Epithelial cell of proximal tubule (primary cell): ENCODE data around the gene ZNF841. TPM values are rescaled to one million over a fixed set of nuclear protein-coding genes. Genes with fewer than 3 reads are reported as not detected.

Source experiments
- DNase-seq: peaks from one replicate; pipeline ENCODE4 v3.0.0-alpha.2; 2011; ENCODE audit warnings: low read depth
- H3K4me3 ChIP-seq: 2 replicates; pipeline ENCODE4 v1.5.1; 2011; ENCODE audit warnings: low read depth, mild to moderate bottlenecking, low read length
- total RNA-seq: library from RNA; depleted of rRNA; stranded (reverse); fragments of >200 nt; gene quantifications from 2 replicates; pipeline ENCODE4 v1.2.3, GENCODE V29; 2015
- TF ChIP-seq, protein P1 (sequence below): conservative IDR thresholded peaks from 2 replicates; pipeline ENCODE4 v1.5.1; 2012; ENCODE audit warnings: low read depth, mild to moderate bottlenecking, low read length

ZNF841 gene
- total RNA-seq, 1 donor from 2014 or later = 5.0 TPM

DNA sequence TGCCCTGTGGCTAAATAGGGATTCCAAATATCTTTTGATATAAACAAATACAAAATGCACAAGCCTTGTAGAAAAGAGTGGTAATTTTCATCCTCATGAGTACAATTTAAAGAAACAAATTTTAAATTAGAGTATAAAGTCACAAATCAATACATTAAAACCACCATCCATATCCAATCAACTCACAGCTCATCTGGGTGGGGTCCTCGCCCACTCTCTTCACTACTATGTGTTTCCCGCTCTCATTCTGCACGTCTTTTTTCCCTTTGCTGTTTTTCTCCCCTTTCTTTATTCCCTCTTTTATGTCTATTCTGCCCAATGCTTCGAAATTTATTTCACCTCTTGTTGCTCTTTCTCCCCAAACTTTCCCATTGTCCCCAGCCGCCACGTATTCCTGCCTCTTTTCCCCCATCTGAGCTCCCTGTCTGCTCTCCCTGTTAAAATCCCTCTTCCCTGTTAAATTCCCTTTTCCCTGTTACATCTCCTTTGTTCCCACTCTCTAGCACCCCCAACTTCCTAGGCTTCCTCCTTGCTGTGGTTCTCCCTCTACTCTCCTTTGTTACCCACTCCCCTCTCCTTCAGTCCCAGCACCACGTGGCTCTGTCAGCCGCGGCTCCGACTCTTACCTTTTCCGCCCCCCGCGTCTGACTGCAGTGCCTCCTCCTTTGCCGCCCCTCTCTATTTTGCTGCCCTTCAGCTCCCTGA lies 42.9 kb upstream of the ZNF841 start:
- no peak for DNase-seq
- TF ChIP-seq, protein P1, sequence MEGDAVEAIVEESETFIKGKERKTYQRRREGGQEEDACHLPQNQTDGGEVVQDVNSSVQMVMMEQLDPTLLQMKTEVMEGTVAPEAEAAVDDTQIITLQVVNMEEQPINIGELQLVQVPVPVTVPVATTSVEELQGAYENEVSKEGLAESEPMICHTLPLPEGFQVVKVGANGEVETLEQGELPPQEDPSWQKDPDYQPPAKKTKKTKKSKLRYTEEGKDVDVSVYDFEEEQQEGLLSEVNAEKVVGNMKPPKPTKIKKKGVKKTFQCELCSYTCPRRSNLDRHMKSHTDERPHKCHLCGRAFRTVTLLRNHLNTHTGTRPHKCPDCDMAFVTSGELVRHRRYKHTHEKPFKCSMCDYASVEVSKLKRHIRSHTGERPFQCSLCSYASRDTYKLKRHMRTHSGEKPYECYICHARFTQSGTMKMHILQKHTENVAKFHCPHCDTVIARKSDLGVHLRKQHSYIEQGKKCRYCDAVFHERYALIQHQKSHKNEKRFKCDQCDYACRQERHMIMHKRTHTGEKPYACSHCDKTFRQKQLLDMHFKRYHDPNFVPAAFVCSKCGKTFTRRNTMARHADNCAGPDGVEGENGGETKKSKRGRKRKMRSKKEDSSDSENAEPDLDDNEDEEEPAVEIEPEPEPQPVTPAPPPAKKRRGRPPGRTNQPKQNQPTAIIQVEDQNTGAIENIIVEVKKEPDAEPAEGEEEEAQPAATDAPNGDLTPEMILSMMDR = no peak
- peak overlapping the region; percentile 97 for H3K4me3 ChIP-seq

DNA sequence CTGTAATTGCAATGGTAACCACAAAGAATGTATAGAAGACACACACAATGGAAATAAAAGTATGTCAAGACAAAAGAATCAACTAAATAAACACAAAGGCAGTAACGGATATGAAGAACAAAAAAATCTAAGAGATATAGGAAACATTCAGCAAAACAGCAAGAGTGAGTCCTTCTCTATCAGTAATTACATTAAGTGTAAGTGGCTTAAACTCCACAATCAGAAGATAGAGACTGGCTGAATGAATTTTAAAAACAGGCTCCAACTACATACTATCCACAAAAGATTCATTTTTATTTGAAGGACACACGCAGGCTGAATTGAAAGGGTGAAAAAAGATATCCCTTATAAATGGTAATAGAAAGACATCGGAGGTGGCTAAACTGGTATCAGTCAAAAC lies 24.7 kb upstream of the ZNF841 start:
- TF ChIP-seq, protein P1 = no peak
- H3K4me3 ChIP-seq = no peak overlapping the region
- DNase-seq = no peak

DNA sequence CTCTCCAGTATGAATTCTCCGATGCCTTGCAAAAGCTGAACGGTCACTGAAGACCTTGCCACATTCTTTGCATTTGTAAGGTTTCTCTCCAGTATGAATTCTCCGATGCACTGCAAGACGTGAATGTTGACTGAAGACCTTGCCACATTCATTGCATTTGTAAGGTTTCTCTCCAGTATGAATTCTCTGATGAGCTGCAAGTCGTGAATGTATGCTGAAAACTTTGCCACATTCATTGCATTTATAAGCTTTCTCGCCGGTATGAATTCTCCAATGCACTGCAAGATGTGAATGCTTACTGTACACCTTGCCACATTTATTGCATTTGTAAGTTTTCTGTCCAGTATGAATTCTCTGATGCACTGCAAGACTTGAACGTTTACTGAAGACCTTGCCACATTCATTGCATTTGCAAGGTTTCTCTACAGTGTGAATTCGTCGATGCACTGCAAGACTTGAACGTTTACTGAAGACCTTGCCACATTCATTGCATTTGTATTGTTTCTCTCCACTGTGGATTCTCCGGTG lies 20.0 kb upstream of the ZNF841 start:
- TF ChIP-seq, protein P1 = no peak
- H3K4me3 ChIP-seq = no peak overlapping the region
- no peak for DNase-seq

DNA sequence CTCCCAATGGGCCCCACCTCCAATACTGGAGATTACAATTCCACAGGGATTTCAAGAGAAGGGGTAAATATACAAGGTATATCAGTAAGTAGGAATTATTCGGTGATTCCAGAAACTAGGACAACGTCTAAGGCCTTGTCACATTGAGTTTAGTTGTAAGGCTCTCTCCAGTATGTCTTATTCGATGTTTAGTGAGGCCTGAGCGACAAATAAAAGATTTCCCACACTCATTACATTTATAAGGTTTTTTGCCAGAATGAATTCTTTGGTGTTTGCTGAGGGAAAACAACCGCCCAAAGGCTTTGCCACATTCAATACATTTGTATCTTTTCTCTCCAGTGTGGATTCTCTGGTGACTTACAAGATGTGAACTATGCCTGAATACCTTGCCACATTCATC lies 19.1 kb upstream of the ZNF841 start:
- TF ChIP-seq, protein P1 = no peak
- DNase-seq = no peak
- no peak overlapping the region for H3K4me3 ChIP-seq

DNA sequence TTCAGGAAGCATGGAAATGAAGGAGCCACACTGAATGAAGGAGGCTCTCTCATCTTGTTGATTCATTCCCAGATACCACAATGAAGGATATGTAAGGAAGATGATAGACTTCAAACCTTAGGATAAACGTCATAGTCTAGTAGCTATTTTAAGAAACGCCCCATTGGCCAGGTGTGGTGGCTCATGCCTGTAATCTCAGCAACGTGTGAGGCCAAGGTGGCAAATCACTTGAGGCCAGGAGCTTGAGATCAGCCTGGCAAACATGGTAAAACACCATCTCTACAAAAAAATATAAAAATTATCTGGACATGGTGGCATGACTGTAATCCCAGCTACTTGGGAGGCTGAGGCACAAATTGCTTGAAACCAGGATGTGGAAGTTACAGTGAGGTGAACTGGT lies 17.1 kb upstream of the ZNF841 start:
- TF ChIP-seq, protein P1 = no peak
- H3K4me3 ChIP-seq = no peak overlapping the region
- no peak for DNase-seq

DNA sequence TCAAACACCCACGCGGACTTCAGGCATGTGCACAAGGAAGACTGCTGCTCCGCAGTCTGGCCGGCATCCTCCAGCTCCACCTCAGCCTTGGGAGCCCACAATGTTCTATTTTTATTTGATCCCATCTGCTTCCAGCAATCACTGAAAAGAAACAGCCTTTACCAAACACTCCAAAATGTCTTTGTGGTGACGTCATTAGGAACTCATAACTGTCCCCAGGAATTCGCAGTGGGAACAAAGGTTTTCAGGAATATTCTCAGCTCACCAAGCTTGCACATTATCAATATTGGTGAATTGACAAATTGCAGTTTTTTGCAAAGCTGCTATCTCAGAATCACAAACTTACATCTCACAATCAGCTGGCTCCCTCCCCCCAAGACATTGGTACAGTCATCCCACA lies 15.2 kb upstream of the ZNF841 start:
- TF ChIP-seq, protein P1 = no peak
- H3K4me3 ChIP-seq = no peak overlapping the region
- no peak for DNase-seq

DNA sequence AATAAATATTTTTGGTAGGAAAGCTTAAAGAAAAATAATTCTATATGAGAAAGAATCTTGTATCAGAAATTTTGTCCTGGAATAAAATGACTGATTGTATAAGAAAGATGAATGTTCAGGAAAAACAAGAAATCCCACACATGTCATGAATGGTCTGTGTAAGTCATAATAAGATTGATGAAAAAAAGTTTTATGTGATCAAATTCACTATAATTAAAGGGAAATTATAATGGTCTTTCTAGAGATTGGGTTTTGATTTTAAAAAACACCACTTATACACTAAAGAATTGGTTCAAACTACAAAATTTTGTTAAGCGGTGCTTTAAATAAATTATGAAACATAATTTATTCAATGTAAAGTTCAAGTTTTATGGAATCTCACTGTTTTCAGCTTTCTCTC lies 7.2 kb upstream of the ZNF841 start:
- TF ChIP-seq, protein P1 = no peak
- DNase-seq = no peak
- H3K4me3 ChIP-seq = no peak overlapping the region
